H1 (cell line): ENCODE data around the gene SLC25A47. TPM values are rescaled to one million over a fixed set of nuclear protein-coding genes. Genes with fewer than 3 reads are reported as not detected.

Experiments used
- SIN3A ChIP-seq, 2 experiments: IDR thresholded peaks in 1 of 2; conservative IDR thresholded peaks in 1 of 2; 2 replicates each; pipeline ENCODE4 v1.6.1; 2011 to 2012; ENCODE audit warnings: low read length in 2 of 2, improper control_type of control experiment in 1 of 2, low read depth in 1 of 2, mild to moderate bottlenecking in 1 of 2
- polyA plus RNA-seq, 7 experiments: library from polyadenylated mRNA; depleted of rRNA in 3 of 7; stranded (reverse) in 5 of 7; unstranded in 2 of 7; fragments of >200 nt in 5 of 7; fragments of 200-250 nt in 2 of 7; gene quantifications; 1 replicate in 5 of 7; 2 replicates in 1 of 7; 4 replicates in 1 of 7; pipeline versions ENCODE4 v1.2.1 to v1.2.3, GENCODE V29; 2011 to 2013; ENCODE audit warnings: missing spikeins in 2 of 7, mixed read lengths in 2 of 7
- total RNA-seq: library from RNA; stranded (reverse); fragmentation: NEBNext Ultra II Directional; extraction: Animal tissue kit (Norgen Biotek cat#: 25700); gene quantifications from 2 replicates; pipeline ENCODE4 v1.2.1, GENCODE V29; 2021

SLC25A47 gene
- total and polyA plus RNA-seq, 2 of the 8 experiments (the other 6 are each of a cell fraction or from before 2014, with no cell fraction given) = not detected

DNA sequence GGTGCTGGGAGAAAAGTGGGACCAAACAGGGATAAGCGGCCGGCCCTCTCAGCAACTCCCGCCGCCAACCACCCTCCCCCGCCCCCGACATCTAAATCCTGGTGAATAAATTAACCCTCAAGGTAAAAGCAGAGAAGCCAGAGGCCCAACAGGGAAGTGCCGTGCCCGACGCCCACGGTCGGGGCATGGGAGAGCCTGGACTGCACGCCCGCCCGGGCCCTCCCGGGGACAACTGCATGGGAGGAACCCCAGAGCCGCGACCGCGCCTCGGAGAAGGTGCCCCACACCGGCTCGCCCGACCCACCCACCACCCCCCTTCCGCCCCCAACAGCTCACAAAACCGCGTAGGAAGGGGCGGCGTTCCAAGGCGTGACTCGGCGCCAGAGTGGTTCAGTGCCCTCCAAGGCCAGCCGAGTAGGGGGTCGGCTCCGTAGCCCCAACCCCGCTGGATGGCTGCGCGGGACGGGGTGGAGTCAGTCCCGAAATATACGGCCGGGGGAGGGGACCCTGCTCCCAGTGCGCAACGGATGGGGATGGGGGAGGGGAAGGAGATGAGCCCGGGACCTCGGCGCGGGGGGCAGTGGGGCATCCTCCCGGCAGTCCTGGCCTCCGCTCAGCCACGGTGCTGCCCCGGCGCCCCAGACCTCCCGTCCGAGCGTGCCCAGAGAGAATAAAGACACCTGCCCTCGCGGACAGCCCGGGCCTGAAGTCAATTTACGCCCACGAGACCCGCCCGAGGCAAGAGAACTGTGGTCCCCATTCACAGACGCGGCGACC lies 17.6 kb upstream of the SLC25A47 start (continued):
- peak; percentile 21 to 54; a peak in 1 of 4 replicates for TF ChIP-seq SIN3A (conservative IDR thresholded peaks at IDR 0.05 in 1 of 2, IDR thresholded peaks at IDR 0.05 in 1 of 2; ENCODE audit: low read depth in 1 of 2, low read length in 2 of 2)
